ENCODE results near the gene CLEC17A. TPM values are rescaled to one million over a fixed set of nuclear protein-coding genes. Genes with fewer than 3 reads are reported as not detected.

Gene CLEC17A
- total RNA-seq, 1 experiment from 2014 or later = not detected

DNA sequence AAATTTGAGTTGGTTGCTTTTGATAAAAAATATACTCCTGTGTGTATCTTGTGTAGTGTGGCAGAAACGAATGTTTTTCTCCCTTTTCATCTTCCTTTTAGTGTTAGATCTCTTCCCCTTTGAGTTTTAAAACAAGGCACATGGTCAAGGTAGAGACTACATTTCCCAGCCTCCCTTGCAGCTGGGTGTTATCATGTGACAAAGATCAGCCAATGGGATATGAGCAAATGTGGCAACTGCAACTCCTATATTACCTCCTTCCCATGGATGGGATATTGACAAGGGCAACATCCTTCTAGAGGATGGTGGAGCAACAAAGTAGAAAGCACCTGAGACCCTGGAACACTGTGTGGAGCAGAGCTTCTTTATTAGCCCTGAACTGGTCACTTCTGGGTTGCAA, 49.4 kb downstream of the CLEC17A start:
- TF ChIP-seq, protein P1, sequence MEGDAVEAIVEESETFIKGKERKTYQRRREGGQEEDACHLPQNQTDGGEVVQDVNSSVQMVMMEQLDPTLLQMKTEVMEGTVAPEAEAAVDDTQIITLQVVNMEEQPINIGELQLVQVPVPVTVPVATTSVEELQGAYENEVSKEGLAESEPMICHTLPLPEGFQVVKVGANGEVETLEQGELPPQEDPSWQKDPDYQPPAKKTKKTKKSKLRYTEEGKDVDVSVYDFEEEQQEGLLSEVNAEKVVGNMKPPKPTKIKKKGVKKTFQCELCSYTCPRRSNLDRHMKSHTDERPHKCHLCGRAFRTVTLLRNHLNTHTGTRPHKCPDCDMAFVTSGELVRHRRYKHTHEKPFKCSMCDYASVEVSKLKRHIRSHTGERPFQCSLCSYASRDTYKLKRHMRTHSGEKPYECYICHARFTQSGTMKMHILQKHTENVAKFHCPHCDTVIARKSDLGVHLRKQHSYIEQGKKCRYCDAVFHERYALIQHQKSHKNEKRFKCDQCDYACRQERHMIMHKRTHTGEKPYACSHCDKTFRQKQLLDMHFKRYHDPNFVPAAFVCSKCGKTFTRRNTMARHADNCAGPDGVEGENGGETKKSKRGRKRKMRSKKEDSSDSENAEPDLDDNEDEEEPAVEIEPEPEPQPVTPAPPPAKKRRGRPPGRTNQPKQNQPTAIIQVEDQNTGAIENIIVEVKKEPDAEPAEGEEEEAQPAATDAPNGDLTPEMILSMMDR (IDR thresholded peaks at IDR 0.05; ENCODE audit: unreplicated experiment) = no peak
- H3K4me1 Mint-ChIP-seq (ENCODE audit: insufficient read depth, unreplicated experiment) = no peaks in the 10 kb centered on the region
- intact Hi-C loops (cut with micrococcal nuclease) = no loop called here
- H3K36me3 Mint-ChIP-seq (ENCODE audit: insufficient read depth, unreplicated experiment) = no peaks in the 10 kb centered on the region
- H3K27me3 Mint-ChIP-seq (ENCODE audit: insufficient read depth, unreplicated experiment) = no peaks in the 10 kb centered on the region
- H3K27ac Mint-ChIP-seq (ENCODE audit: low read depth, unreplicated experiment) = no peak overlapping the region
- DNase-seq (ENCODE audit: unreplicated experiment) = peak; percentile 56
- ChIA-PET CTCF (interaction anchor here (1.0 kb wide), 1 partner anchor 76 kb away, joined by 3 read pairs; no protein-coding TSS in a partner anchor), POLR2A (interaction anchor here (0.8 kb wide), 1 partner anchor 58 kb away, joined by 3 read pairs; the partner anchor contains the start of gene ZNF333)
- BruUV-seq (replicated peaks) = no TSS peak
- H3K9me3 Mint-ChIP-seq (ENCODE audit: unreplicated experiment) = peaks cover 15% of the 10 kb centered on the region
- no peak overlapping the region for H3K4me3 Mint-ChIP-seq (ENCODE audit: unreplicated experiment)

DNA sequence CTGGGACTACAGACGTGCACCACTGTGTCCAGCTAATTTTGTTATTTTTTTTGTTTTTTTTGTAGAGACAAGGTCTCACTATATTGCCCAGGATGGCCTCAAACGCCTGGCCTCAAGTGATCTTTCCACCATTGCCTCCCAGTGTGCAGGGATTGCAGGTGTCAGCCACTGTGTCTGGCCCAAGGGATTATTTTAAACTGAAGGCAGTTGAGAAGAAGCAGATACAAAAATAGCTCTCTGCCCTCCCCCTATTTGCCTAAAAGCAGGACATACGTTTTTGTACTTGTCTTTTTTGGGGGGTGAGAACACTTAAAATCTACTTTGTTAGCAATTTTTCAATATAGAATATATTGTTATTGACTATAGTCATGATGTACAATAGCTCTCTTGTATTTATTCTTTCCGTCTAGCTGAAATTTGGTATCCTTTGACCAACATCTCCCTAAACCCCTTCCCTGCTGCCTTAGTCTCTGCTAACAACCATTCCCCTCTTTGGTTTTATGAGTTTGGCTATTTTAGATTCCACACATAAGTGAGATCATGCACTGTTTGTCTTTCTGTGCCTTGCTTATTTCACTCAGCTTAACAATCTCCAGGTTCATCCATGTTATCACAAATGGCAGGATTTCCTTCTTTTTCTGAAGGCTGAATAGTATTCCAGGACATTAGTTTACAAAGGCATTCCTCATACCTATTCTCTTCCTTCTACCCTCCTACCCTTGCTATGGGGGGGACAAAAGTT, 56.8 kb downstream of the CLEC17A start:
- intact Hi-C loops (cut with micrococcal nuclease) = no loop called here
- Mint-ChIP-seq H3K4me1 (ENCODE audit: insufficient read depth, unreplicated experiment) (no peaks in the 10 kb centered on the region), H3K27ac (ENCODE audit: low read depth, unreplicated experiment) (no peak overlapping the region), H3K9me3 (ENCODE audit: unreplicated experiment) (peaks cover 23% of the 10 kb centered on the region), H3K27me3 (ENCODE audit: insufficient read depth, unreplicated experiment) (peaks cover 12% of the 10 kb centered on the region), H3K4me3 (ENCODE audit: unreplicated experiment) (no peak overlapping the region), H3K36me3 (ENCODE audit: insufficient read depth, unreplicated experiment) (no peaks in the 10 kb centered on the region)
- no peak for DNase-seq (ENCODE audit: unreplicated experiment)
- TF ChIP-seq, protein P1 (IDR thresholded peaks at IDR 0.05; ENCODE audit: unreplicated experiment) = no peak
- POLR2A ChIA-PET = interaction anchor here (0.9 kb wide), 1 partner anchor 8 kb away, joined by 3 read pairs; no protein-coding TSS in a partner anchor
- BruUV-seq (replicated peaks) = no TSS peak
- CTCF ChIA-PET = interaction anchor here (0.6 kb wide), 2 partner anchors 28 to 412 kb away, joined by 4 read pairs; no protein-coding TSS in a partner anchor

DNA sequence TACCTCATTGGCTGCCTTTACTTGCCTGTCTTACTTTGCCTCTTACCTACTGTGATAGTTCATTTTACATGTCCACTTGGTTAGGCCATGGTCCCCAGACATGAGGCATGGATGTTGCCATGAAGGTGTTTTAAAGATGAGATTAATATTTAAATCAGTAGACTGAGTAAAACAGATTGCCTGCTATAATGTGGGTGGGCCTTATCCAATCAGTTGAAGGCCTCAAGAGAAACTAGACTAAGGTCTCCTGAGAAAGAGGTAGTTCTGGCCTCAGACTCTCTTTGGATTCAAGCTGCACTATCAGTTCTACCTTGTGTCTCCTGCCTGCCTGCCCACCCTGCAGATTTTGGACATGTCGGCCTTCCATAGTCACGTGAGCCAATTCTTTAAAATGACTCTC, 65.6 kb downstream of the CLEC17A start:
- Mint-ChIP-seq H3K27ac (ENCODE audit: low read depth, unreplicated experiment) (no peak overlapping the region), H3K36me3 (ENCODE audit: insufficient read depth, unreplicated experiment) (no peaks in the 10 kb centered on the region), H3K9me3 (ENCODE audit: unreplicated experiment) (peaks cover 22% of the 10 kb centered on the region), H3K4me3 (ENCODE audit: unreplicated experiment) (no peak overlapping the region), H3K27me3 (ENCODE audit: insufficient read depth, unreplicated experiment) (peaks cover 30% of the 10 kb centered on the region), H3K4me1 (ENCODE audit: insufficient read depth, unreplicated experiment) (no peaks in the 10 kb centered on the region)
- intact Hi-C loops (cut with micrococcal nuclease) = no loop called here
- no peak for DNase-seq (ENCODE audit: unreplicated experiment)
- TF ChIP-seq, protein P1 (IDR thresholded peaks at IDR 0.05; ENCODE audit: unreplicated experiment) = no peak
- BruUV-seq (replicated peaks) = no TSS peak
- ChIA-PET POLR2A (interaction anchor here (1.1 kb wide), 1 partner anchor 9 kb away, joined by 3 read pairs; no protein-coding TSS in a partner anchor), CTCF (no interaction called here)

DNA sequence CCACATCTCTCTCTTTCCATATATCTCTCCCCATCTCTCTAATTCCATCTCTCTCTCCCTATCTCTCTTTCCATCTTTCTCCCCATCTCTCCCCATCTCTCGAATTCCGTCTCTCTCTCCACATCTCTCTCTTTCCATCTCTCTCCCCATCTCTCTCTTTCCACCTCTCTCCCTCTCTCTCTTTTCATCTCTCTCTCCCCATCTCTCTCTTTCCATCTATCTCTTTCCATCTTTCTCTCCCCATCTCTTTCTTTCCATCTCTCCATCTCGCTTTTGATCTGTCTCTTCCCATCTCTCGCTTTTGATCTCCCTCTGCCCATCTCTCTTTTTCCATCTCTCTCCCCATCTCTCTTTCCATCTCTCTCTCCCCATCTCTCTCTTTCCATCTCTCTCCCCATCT, 66.1 kb downstream of the CLEC17A start:
- peaks cover 30% of the 10 kb centered on the region for H3K27me3 Mint-ChIP-seq (ENCODE audit: insufficient read depth, unreplicated experiment)
- intact Hi-C loops (cut with micrococcal nuclease) = no loop called here
- POLR2A ChIA-PET = no interaction called here

More for the DNA sequence above, 66.1 kb downstream of the CLEC17A start:
- Mint-ChIP-seq H3K4me1 (ENCODE audit: insufficient read depth, unreplicated experiment) (no peaks in the 10 kb centered on the region), H3K27ac (ENCODE audit: low read depth, unreplicated experiment) (no peak overlapping the region), H3K36me3 (ENCODE audit: insufficient read depth, unreplicated experiment) (no peaks in the 10 kb centered on the region), H3K9me3 (ENCODE audit: unreplicated experiment) (peaks cover 22% of the 10 kb centered on the region), H3K4me3 (ENCODE audit: unreplicated experiment) (no peak overlapping the region)
- BruUV-seq (replicated peaks) = no TSS peak
- TF ChIP-seq, protein P1 (IDR thresholded peaks at IDR 0.05; ENCODE audit: unreplicated experiment) = no peak
- no peak for DNase-seq (ENCODE audit: unreplicated experiment)
- CTCF ChIA-PET = no interaction called here
